HepG2 (cell line): Measurements from ENCODE around the gene CAPN10. TPM values are rescaled to one million over a fixed set of nuclear protein-coding genes. Genes with fewer than 3 reads are reported as not detected.
A peak's percentile ranks its signal among the peaks of the same experiment; 100 is the strongest.

Experiments
- FOXC1 ChIP-seq: sonication (generic); formaldehyde crosslinking; IDR thresholded peaks from 2 replicates; pipeline ENCODE4 v1.8.0; 2022; ENCODE audit warnings: mild to moderate bottlenecking, missing genetic modification reagents, borderline replicate concordance
- HNRNPL ChIP-seq: fragments of 200-400 bp; formaldehyde crosslinking; IDR thresholded peaks from 2 replicates; pipeline ENCODE4 v1.6.1; 2017; ENCODE audit warnings: mild to moderate bottlenecking, low read depth, low read length
- KDM2A ChIP-seq: sonication (generic); formaldehyde crosslinking; IDR thresholded peaks from 2 replicates; pipeline ENCODE4 v1.4.0; 2020; ENCODE audit warnings: low read depth, missing genetic modification reagents, borderline replicate concordance
- PAF1 ChIP-seq: IDR thresholded peaks from 2 replicates; pipeline ENCODE4 v1.6.1; 2016; ENCODE audit warnings: missing genetic modification reagents, missing compliant biosample characterization
- SSRP1 ChIP-seq: IDR thresholded peaks from 2 replicates; pipeline ENCODE4 v1.6.1; 2016; ENCODE audit warnings: control low read depth
- ZC3H13 ChIP-seq: sonication (generic); formaldehyde crosslinking; IDR thresholded peaks from 2 replicates; pipeline ENCODE4 v1.8.1; 2023; ENCODE audit warnings: mild to moderate bottlenecking, missing genetic modification reagents, moderate library complexity
- ZNF776 ChIP-seq: sonication (generic); formaldehyde crosslinking; IDR thresholded peaks from 2 replicates; pipeline ENCODE4 v1.4.0; 2020; ENCODE audit warnings: mild to moderate bottlenecking, missing genetic modification reagents
- ZNF883 ChIP-seq: sonication (generic); formaldehyde crosslinking; IDR thresholded peaks from 2 replicates; pipeline ENCODE4 v1.5.1; 2020; ENCODE audit warnings: mild to moderate bottlenecking, missing genetic modification reagents; ENCODE audit errors: not compliant biosample characterization
- ZNF891 ChIP-seq: sonication (generic); formaldehyde crosslinking; IDR thresholded peaks from 2 replicates; pipeline ENCODE4 v1.5.0; 2020; ENCODE audit warnings: mild to moderate bottlenecking, missing genetic modification reagents
- ZSCAN21 ChIP-seq: sonication (generic); formaldehyde crosslinking; IDR thresholded peaks from 2 replicates; pipeline ENCODE4 v1.8.0; 2022; ENCODE audit warnings: mild to moderate bottlenecking, missing genetic modification reagents, moderate library complexity, borderline replicate concordance
- polyA plus RNA-seq, 8 experiments: library from polyadenylated mRNA; depleted of rRNA in 3 of 8; stranded (reverse) in 7 of 8; unstranded in 1 of 8; fragments of >200 nt; fragmentation: Illumina TruSeq in 4 of 8; extraction: Trizol in 4 of 8; gene quantifications; 2 replicates each; pipeline versions ENCODE4 v1.2.1 to v1.2.3, GENCODE V29; 2011 to 2016; ENCODE audit warnings: low read depth in 4 of 8, missing spikeins in 1 of 8, mixed read lengths in 1 of 8; ENCODE audit not compliant: insufficient read depth in 1 of 8
- total RNA-seq, 5 experiments: library from RNA; depleted of rRNA; stranded (reverse); fragments of >200 nt; fragmentation: Illumina TruSeq; extraction: Trizol; gene quantifications; 2 replicates each; pipeline ENCODE4 v1.2.3, GENCODE V29; 2016; ENCODE audit warnings: low read depth in 1 of 5
- TF ChIP-seq, protein P1 (sequence below): sonication (generic); formaldehyde crosslinking; IDR thresholded peaks from 2 replicates; pipeline ENCODE4 v1.9.0; 2022; ENCODE audit warnings: missing genetic modification reagents, mild to moderate bottlenecking, borderline replicate concordance
- TF ChIP-seq, protein P2 (sequence below): sonication (generic); formaldehyde crosslinking; IDR thresholded peaks from 2 replicates; pipeline ENCODE4 v1.9.0; 2021; ENCODE audit warnings: missing genetic modification reagents, borderline replicate concordance

The CAPN10 gene
- total and polyA plus RNA-seq, 2 of the 13 experiments (the other 11 are each of a cell fraction or from before 2014, with no cell fraction given): 27.6 to 32.4 TPM

DNA sequence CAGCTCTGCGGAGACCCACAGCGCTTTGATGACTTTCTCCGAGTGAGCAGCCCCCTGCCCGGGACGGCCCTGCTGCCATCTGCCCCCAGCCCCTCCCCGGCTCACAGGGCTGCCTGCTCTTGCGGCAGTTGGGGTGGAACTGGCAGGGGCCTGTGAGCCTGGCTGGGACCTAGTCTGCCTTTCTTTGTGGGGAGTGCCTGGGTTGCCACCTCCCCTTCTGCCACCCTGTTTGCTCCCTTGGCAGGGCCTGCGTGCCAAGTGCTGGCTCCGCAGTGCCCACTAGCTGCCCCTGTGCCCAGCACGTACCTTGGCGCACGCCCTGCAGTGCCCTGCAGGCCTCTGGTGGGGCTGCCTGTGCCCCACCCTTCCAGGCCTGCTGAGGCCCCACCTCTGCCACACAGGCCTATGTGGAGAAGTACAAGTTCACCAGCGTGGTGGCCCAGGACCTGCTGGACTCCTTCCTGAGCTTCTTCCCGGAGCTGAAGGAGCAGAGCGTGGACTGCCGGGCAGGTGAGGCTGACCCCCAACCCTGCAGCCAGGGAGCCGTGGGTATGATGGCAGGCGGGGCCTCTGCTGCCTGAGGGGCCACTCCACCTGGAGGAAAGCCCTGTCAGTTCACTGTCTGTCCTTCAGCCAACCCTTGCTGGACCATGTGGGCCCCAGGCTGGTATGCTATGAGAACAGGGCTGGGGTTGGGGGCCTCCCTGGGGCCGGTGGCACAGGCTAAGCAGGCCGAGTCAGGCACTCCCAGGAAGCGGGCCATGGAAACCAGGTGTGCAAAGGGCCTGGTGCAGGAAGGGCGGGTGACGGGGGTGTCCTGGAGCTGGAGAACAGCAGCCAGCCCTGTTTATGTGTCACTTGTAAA is 11.2 kb upstream of the CAPN10 start (continued):
- TF ChIP-seq, protein P1, sequence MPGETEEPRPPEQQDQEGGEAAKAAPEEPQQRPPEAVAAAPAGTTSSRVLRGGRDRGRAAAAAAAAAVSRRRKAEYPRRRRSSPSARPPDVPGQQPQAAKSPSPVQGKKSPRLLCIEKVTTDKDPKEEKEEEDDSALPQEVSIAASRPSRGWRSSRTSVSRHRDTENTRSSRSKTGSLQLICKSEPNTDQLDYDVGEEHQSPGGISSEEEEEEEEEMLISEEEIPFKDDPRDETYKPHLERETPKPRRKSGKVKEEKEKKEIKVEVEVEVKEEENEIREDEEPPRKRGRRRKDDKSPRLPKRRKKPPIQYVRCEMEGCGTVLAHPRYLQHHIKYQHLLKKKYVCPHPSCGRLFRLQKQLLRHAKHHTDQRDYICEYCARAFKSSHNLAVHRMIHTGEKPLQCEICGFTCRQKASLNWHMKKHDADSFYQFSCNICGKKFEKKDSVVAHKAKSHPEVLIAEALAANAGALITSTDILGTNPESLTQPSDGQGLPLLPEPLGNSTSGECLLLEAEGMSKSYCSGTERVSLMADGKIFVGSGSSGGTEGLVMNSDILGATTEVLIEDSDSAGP (CRISPR knock-in tag): peak; percentile 41; the same call in 1 of the 2 replicates
- peak; percentile 58 for TF ChIP-seq ZNF883 (CRISPR knock-in tag)
- TF ChIP-seq ZSCAN21 (CRISPR knock-in tag): no peak
- 0 out of 2 replicates have a peak, but pooled peaks have one; percentile 59 for TF ChIP-seq SSRP1
- 0 out of 2 replicates have a peak, but pooled peaks have one; percentile 23 for TF ChIP-seq ZNF891 (CRISPR knock-in tag)
- TF ChIP-seq KDM2A: no peak
- TF ChIP-seq ZNF776 (CRISPR knock-in tag): 0 out of 2 replicates have a peak, but pooled peaks have one; percentile 43
- TF ChIP-seq FOXC1: no peak
- 0 out of 2 replicates have a peak, but pooled peaks have one; percentile 70 for TF ChIP-seq HNRNPL
- TF ChIP-seq ZC3H13 (CRISPR knock-in tag): 0 out of 2 replicates have a peak, but pooled peaks have one; percentile 31
- TF ChIP-seq PAF1 (CRISPR knock-in tag): 0 out of 2 replicates have a peak, but pooled peaks have one; percentile 49
- TF ChIP-seq, protein P2, sequence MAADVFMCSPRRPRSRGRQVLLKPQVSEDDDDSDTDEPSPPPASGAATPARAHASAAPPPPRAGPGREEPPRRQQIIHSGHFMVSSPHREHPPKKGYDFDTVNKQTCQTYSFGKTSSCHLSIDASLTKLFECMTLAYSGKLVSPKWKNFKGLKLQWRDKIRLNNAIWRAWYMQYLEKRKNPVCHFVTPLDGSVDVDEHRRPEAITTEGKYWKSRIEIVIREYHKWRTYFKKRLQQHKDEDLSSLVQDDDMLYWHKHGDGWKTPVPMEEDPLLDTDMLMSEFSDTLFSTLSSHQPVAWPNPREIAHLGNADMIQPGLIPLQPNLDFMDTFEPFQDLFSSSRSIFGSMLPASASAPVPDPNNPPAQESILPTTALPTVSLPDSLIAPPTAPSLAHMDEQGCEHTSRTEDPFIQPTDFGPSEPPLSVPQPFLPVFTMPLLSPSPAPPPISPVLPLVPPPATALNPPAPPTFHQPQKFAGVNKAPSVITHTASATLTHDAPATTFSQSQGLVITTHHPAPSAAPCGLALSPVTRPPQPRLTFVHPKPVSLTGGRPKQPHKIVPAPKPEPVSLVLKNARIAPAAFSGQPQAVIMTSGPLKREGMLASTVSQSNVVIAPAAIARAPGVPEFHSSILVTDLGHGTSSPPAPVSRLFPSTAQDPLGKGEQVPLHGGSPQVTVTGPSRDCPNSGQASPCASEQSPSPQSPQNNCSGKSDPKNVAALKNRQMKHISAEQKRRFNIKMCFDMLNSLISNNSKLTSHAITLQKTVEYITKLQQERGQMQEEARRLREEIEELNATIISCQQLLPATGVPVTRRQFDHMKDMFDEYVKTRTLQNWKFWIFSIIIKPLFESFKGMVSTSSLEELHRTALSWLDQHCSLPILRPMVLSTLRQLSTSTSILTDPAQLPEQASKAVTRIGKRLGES (CRISPR knock-in tag): no peak
